ENCODE results near the gene ACTN4. TPM values are rescaled to one million over a fixed set of nuclear protein-coding genes. Genes with fewer than 3 reads are reported as not detected.

The ACTN4 gene
- total and polyA plus RNA-seq, 2 donors (not counting 3 experiments of a cell fraction or from before 2014, with no cell fraction given), result 313 to 748 TPM

DNA sequence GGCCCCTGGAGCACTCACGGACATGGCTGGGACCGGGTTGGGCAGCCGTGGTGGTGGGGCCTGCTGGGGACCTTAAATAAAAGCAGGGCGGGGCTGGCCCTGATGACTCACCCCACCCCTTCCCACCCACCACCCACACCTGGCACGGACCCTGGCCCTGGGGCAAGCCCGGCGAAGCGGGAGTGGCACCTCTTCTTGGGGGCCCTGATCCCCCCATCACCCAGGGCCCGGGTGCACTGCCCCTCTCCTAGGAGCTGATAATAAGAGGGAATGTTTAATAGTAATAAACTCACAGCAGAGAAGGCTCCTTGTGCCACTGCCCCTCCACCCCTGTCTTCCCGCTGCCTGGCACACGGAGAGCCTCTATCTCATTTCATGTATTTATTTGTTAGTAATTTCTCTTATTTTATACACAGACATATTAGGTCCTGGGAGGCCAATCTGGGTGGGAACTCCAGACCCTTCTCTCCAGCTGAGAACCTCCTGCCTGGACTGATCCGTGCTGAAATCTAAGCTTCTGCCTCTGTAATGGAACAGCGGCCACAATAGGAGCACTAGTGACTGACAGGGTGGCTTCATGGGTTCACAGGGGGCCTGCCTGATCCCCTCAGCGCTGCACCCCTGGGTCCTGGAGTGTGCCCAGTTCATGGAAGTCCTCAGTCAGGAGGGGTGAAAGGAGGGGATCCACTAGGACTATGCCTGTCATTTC lies 126.2 kb downstream of the ACTN4 start, which contains the start of gene LGALS7:
LGALS7 (minus strand) TSS at position 49 of the 709 bp plus-strand sequence; CDS start at position 24, 25 bp downstream.
- H3K27ac ChIP-seq (ENCODE audit: insufficient read depth, low read depth, low read length), result no peak within 1 kb of the TSS
- H3K9me1 ChIP-seq (replicated peaks; ENCODE audit: control insufficient read depth, extremely low read depth, insufficient read depth, low read length), result no peaks in the 10 kb centered on the region
- peaks cover 5% of the 10 kb centered on the region for H3K4me1 ChIP-seq (ENCODE audit: control insufficient read depth, extremely low read depth, insufficient read depth, low read length)
- TF ChIP-seq POLR2A (IDR thresholded peaks at IDR 0.05; ENCODE audit: low read depth, low read length) (no peak), POLR2AphosphoS5 (IDR thresholded peaks at IDR 0.05; ENCODE audit: insufficient read depth, low read depth, low read length) (no peak), FOS (IDR thresholded peaks at IDR 0.05; ENCODE audit: borderline replicate concordance, insufficient read depth, low read length) (no peak), MYC (IDR thresholded peaks at IDR 0.05; ENCODE audit: low read depth, low read length) (no peak), GATA2 (IDR thresholded peaks at IDR 0.05; ENCODE audit: insufficient read depth, insufficient read length, low read depth, low read length) (no peak), EZH2 (IDR thresholded peaks at IDR 0.05; ENCODE audit: borderline replicate concordance, low read depth, low read length, severe bottlenecking) (no peak), JUN (IDR thresholded peaks at IDR 0.05; ENCODE audit: borderline replicate concordance, insufficient read depth, insufficient read length, low read depth) (no peak)
- TF ChIP-seq, protein P1, sequence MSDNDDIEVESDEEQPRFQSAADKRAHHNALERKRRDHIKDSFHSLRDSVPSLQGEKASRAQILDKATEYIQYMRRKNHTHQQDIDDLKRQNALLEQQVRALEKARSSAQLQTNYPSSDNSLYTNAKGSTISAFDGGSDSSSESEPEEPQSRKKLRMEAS (IDR thresholded peaks at IDR 0.05; ENCODE audit: insufficient read depth, insufficient read length), result no peak
- TF ChIP-seq, protein P2, sequence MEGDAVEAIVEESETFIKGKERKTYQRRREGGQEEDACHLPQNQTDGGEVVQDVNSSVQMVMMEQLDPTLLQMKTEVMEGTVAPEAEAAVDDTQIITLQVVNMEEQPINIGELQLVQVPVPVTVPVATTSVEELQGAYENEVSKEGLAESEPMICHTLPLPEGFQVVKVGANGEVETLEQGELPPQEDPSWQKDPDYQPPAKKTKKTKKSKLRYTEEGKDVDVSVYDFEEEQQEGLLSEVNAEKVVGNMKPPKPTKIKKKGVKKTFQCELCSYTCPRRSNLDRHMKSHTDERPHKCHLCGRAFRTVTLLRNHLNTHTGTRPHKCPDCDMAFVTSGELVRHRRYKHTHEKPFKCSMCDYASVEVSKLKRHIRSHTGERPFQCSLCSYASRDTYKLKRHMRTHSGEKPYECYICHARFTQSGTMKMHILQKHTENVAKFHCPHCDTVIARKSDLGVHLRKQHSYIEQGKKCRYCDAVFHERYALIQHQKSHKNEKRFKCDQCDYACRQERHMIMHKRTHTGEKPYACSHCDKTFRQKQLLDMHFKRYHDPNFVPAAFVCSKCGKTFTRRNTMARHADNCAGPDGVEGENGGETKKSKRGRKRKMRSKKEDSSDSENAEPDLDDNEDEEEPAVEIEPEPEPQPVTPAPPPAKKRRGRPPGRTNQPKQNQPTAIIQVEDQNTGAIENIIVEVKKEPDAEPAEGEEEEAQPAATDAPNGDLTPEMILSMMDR (IDR thresholded peaks at IDR 0.05; ENCODE audit: extremely low read depth in 1 of 2, insufficient read depth in 1 of 2, low read depth in 1 of 2, low read length in 2 of 2), result no peak
- intact Hi-C loops (cut with micrococcal nuclease) (no loop called here), dilution Hi-C loops (cut with MboI; ENCODE audit: extremely low pct_ligation_motif_present, low sequenced_read_pairs) (no loop called here)
- FAIRE-seq (no peak), DNase-seq (ENCODE audit: low read depth, low spot score) (no peak)
- H3K9ac ChIP-seq (replicated peaks; ENCODE audit: extremely low read depth, insufficient read depth, low read length), result no peak within 1 kb of the TSS
- H2AFZ ChIP-seq (ENCODE audit: low read depth, low read length), result no peak within 1 kb of the TSS
- H3K36me3 ChIP-seq (ENCODE audit: control insufficient read depth in 2 of 2, extremely low read depth in 1 of 2, insufficient read depth in 2 of 2, low read length in 2 of 2), result no peaks in the 10 kb centered on the region
- H4K20me1 ChIP-seq (replicated peaks; ENCODE audit: control insufficient read depth, extremely low read depth, insufficient read depth, low read length), result no peaks in the 10 kb centered on the region
- no peaks in the 10 kb centered on the region for H3K27me3 ChIP-seq (ENCODE audit: control insufficient read depth in 2 of 2, insufficient read depth in 2 of 2, low read length in 2 of 2)
- no TSS peak for BruUV-seq (replicated peaks)
- CTCF ChIA-PET, result interaction anchor here (0.6 kb wide), 1 partner anchor 19 kb away, joined by 3 read pairs; no protein-coding TSS in a partner anchor
- H3K9me3 ChIP-seq (replicated peaks; ENCODE audit: control insufficient read depth, insufficient read depth, low read length), result no peaks in the 10 kb centered on the region
- POLR2A ChIA-PET, result no interaction called here
- no peaks in the 10 kb centered on the region for H3K79me2 ChIP-seq (ENCODE audit: control insufficient read depth, insufficient read depth, low read length)
- no peak within 1 kb of the TSS for H3K4me2 ChIP-seq (ENCODE audit: insufficient read depth, low read length)
- no peak within 1 kb of the TSS for H3K4me3 ChIP-seq (replicated peaks in 1 of 3; ENCODE audit: insufficient read depth in 1 of 3, low read depth in 1 of 3, low read length in 3 of 3)
